Prostate gland (tissue), 2 donors: ENCODE data around the gene UNC5A.

Experiments used
- POLR2A ChIP-seq: fragments of 450-650 bp; IDR thresholded peaks from one replicate; pipeline ENCODE4 v1.6.1; 2016; ENCODE audit warnings: antibody characterized with exemption, mild to moderate bottlenecking
- POLR2AphosphoS5 ChIP-seq: sonication (generic); formaldehyde crosslinking; IDR thresholded peaks from one replicate; pipeline ENCODE4 v1.6.1; 2017; ENCODE audit warnings: antibody characterized with exemption
- TF ChIP-seq, protein P1 (sequence below), 4 experiments: fragments of 200-600 bp in 2 of 4; fragments of 450-650 bp in 2 of 4; sonication (generic) in 2 of 4; IDR thresholded peaks; 1 replicate in 3 of 4; 2 replicates in 1 of 4; pipeline ENCODE4 v1.5.1; 2016 to 2019; ENCODE audit warnings: antibody characterized with exemption in 4 of 4, mild to moderate bottlenecking in 2 of 4, moderate library complexity in 2 of 4

- TF ChIP-seq, protein P1, sequence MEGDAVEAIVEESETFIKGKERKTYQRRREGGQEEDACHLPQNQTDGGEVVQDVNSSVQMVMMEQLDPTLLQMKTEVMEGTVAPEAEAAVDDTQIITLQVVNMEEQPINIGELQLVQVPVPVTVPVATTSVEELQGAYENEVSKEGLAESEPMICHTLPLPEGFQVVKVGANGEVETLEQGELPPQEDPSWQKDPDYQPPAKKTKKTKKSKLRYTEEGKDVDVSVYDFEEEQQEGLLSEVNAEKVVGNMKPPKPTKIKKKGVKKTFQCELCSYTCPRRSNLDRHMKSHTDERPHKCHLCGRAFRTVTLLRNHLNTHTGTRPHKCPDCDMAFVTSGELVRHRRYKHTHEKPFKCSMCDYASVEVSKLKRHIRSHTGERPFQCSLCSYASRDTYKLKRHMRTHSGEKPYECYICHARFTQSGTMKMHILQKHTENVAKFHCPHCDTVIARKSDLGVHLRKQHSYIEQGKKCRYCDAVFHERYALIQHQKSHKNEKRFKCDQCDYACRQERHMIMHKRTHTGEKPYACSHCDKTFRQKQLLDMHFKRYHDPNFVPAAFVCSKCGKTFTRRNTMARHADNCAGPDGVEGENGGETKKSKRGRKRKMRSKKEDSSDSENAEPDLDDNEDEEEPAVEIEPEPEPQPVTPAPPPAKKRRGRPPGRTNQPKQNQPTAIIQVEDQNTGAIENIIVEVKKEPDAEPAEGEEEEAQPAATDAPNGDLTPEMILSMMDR (IDR thresholded peaks at IDR 0.05): no peak
- TF ChIP-seq POLR2AphosphoS5 (no peak), POLR2A (no peak)
These were observed 11.1 kb downstream of the UNC5A start for GRCh38 chr5:176821441-176821840.
